HG03457 (cell line): ENCODE results near the gene DAB1.

Experiments
- ATAC-seq: cut with Tn5 transposase; IDR thresholded peaks from one replicate; pipeline ENCODE4 v1.9.1; 2021; ENCODE audit warnings: moderate number of reproducible peaks; ENCODE audit not compliant: unreplicated experiment

Gene DAB1

DNA sequence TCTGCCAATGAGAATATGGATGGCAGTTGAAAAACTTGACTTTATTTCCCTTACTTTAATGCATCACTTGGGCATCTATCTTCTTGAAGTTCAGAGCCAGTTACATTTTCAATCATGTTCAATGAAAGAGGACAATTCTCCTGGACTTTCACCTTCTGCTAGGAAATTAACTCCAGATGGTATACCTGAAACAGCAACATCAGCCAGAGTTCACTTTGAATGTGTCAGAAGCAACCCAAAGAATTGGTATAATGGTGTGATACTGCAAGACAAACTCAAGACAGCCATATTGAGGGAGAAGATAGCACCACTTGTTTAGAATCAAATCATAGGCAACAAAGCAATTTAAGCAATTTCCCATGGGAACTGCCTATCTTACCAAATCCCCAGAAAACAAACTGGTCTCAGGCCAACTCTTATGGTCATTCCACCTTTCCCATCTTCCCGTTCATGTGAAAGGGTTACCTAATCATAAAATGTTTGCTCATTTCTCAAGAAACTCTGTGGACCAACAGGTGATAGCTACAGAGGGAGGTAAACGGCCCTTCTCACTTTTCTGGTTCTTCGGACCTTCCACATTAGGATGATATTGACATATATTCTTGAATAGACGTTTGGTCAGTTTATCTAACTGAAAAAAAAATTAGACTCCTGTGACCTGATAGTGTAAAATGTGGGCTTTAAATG lies 428.3 kb downstream of the DAB1 start:
- no peak for ATAC-seq

DNA sequence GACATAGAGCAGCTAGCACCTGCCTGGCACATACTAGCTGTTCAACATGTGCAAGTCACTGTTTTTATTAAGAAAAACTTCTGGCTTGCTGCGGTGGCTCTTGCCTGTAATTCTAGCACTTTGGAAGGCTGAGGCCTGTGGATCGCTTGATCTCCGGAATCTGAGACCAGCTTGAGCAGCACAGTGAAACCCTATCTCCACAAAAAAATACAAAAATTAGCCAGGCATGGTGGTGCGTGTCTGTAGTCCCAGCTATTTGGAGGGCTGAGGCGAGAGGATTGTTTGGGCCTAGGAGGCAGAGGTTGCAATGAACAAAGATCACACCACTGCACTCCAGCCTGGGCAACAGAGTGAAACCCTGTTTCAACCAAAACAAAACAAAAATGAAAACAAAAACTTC lies 430.4 kb downstream of the DAB1 start:
- no peak for ATAC-seq

DNA sequence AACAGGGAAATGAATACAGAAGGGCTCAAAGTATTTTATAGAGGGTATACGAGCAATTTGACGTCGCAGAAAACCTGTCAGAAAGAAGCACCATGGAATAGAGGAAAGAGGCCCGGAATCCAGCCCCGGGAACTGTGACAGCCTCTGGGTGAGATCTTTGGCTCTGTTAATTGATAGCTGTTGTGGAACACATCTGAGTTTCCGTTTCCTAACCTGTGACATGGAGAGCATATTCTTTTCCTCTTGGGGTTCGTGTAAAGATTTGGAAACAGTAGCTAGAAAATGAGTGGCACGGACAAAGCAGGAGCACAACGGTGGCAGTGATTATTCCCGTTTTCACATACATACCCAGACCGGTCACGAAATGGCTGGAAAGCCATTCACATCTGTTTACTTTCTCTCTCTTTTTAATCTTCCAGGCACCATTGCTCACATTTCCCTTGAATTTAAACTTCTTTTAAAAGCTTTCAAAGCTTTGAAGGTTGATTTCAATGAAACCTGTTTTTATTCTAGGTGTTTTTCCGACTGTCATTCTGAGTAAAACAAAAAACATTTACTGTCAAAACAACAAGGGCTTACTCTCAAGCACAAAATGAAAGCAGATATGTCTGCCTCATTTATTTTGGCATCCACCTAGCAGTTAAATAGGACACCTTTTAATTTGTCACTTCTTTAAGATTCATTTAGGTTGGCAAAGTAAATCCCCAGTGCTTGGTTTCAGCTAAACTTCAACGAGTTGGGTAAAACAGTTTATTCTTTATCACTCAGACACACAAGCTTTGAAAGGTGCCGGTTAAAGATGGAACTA lies 431.3 kb downstream of the DAB1 start:
- no peak for ATAC-seq

DNA sequence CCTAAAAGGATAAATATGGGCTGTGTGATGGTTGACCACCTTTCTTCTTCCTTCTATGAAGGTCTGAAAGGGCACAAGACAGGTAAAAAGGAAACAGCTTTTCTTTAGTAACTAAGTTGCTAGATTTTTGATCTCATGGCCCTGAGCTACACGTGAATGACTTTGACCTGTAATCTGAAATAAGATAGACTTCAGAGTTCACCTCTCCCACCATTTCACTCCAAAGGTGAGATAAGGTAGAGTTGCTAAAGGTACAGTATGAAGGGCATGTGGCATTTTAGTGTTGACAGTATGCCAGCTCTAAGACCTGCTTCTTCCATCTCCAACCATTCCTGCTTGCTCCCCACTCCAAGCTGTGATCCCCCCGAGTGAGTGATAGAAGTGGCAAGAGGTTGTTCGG lies 432.3 kb downstream of the DAB1 start:
- no peak for ATAC-seq

DNA sequence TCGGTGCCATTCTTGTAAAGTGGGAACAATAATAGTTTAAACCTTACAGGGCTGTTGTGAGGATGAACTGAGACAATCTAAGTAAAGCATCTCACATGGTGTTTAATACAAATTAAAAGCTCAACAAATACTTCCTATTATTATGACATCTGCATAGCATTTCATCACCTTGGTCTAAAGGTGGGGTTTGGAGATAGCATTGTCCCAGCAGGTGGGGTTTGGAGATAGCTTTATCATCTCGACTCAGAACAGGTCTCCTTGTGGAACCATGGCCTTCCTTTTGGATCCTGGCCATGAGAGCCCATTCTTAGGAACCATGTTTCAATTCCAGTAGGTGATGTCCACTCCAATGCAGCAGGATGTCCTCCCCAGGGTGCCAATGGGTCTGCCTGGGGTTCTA lies 437.5 kb downstream of the DAB1 start:
- no peak for ATAC-seq

DNA sequence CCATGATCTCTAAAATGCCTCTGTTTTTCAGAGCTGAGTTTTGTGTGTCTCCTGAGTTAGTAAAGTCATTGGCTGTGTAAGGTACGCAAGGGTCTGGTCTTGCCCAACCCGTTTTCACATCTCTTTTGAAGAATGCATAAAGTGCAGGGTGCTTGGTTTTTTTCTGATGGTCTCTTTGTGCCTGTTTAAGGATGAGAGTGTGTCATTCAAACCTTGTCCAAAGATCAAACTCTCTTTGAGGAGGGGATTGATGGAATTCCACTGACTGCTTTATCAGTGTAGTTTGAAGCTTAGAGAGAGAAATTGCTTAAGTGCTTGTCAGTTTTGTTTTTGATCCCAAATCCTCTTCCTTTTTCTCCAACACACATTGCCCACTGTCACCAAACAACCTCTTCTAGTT lies 438.0 kb downstream of the DAB1 start:
- no peak for ATAC-seq

DNA sequence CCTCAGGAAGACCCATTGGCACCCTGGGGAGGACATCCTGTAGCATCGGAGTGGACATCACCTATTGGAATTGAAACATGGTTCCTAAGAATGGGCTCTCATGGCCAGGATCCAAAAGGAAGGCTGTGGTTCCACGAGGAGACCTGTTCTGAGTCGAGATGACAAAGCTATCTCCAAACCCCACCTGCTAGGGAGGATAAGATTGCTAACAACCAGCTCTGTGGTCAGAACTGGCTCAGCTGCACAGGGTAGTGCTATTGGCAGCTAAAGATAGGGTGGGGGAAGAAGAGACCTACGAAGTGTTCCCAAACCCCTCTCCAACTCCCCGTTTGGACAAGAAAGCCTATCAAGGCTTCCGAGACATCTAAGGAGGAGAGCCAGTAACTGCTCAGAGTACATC lies 440.4 kb downstream of the DAB1 start:
- no peak for ATAC-seq

DNA sequence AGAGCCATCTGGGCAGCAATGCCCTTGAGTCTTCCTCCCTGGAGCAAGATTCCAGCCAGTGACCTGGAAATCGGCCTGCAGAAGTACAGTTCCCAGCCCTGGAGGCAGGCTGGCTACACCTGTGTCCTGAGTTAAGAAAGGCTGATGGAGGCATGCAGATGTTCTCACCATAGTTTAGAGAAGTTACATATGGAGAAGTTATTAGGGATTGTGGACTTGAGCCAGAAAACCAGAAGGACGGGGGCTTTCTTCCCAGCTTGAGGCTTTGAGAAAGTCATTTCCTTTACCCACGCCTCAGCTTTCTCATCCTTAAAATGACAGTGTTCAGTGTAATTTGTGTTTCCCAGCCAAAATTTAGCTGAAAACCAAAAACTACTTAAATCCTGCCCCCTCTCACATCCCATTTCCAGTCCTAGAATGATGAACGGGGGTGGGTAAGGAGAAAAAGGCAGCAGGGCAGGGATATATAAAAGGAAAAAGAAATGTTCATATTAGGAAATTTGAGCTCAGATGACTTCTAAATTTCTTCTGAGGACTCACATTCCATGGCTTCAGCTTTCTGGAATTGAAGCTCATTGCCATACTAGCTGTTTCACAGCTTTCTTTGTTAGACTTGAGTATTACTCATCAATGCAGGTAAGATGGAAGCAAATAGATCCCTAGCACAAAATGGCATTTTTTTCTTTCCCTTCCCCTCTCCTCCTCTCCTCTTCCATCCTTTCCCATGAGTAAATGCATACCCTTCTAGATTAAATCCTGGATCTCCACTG lies 443.7 kb downstream of the DAB1 start:
- ATAC-seq = no peak

DNA sequence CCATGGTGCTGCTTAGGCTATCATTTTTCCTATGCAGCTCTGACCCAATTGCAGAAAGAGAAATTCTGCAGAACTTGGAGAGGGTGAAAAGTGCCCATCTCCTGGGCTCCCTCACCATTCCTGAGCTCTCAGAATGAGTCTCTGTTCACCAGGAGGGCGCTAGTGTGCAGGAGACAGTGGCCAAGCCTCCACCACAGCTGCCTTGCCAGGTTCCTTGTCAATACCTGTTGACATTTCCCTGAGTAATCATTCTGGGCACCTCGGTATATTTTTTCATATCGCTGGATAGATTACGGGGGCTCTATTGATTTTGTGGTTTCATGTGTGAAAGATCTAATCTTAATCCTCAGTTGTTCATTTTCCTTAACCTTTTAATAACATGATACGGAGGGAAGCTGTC lies 445.0 kb downstream of the DAB1 start:
- no peak for ATAC-seq

DNA sequence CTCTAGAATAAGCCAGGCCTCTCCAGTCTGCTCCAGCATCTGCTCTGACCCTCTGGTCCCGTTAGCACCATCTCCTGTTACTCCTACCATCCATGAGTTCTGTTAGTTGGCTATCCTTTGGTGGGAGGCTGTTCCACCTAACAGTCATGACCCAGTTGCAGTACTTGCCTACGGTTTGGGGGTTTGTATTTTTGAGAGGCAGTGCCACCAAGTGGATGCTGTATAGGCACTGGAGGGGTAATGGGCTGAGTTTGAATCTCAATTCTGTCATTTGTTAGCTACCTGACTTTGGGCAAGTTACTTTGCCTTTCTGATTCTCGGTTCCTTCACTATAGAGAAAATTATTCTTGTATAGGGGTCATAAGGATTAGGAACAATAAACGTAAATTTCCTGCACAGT lies 445.9 kb downstream of the DAB1 start:
- no peak for ATAC-seq

DNA sequence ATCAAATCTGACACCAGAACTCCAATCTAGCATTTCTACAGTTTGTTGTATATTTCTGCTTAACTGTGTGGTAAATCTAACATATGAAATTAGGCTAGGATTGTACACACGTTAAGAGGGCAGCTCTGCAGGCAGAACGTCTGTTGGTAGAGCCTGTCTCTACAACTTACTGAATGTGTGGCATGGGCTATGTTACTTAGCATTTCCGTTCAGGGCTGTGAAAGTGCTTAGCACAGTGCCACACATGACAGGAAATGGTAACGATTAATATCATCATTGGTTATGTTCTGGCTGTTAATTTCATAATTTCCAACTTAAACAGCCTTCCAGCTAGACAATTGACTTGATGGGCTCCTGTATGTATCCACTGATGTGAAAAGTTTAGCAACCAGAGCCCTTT lies 448.4 kb downstream of the DAB1 start:
- no peak for ATAC-seq

DNA sequence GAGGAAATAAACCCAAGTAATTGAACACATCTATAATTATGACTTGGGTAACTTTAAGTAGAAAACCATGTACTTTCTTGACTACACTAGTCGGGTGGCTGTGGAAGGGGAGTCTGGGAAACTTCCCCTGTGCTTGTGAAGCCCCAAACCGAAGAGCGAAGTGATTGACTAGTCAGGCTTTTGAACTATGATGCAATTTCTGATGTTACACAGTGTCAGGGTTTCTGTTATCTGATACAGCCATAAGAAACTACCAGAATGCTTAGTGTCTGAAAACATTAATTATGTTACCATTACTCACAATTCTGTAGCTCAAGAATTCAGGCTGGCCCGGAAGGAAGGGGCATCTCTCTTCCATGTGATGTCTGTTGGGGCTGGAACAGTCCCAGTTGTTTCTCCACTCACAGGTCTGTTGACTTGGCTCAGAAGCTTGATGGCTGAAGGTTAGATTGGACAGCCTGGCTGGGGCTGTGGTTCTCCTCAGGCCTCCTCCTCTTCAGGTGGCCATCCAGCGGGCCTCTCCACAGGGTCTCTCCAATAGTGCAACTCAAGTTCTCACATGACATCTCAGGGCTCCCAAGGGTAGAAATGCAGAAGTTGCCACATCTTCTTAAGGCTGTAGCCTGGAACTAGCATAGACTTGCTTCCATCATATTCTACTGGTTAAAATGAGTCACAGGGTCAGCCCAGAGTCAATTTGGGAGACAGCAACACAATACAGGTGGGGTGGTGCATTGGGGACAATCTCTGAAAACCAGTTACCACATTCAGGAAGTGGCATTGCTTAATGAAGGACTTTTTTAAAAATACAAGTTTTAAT lies 449.7 kb downstream of the DAB1 start:
- ATAC-seq = no peak

DNA sequence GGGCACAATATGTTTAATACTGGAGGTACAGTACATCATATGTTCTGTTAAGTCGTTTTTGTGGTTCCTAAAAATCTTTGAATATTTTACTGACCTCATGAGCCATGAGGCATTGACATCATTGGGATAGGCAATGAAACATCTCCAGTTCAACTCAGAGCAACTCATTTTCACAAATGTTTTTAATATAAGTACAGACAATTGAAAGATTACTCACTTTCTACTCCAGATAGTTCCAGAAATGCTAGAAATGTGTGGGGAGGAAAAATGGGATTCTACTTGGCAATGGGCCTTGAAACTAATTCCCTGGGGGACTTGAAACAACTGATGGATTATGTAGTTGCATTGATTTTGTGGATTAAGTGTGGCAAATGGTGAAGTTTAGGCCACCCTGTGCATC lies 450.9 kb downstream of the DAB1 start:
- ATAC-seq = no peak

DNA sequence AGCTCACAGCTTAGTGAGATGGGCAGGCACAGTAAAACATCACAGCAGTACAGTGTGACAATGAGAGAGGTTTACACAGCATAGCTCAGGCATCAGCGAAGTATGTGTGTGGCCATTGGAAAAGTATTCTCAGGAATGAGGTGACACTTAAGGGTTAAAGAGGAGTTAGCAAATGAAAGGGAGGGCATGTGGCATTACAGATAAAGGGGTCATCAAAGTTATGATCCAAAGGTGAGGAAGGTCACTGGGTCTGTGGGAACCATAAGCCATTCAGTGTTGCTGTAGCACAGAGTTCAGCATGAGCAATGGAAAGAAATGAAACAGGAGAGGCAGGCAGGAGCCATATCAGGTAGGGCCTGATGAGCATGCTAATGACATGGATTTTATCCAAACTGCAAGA lies 453.6 kb downstream of the DAB1 start:
- ATAC-seq = no peak

DNA sequence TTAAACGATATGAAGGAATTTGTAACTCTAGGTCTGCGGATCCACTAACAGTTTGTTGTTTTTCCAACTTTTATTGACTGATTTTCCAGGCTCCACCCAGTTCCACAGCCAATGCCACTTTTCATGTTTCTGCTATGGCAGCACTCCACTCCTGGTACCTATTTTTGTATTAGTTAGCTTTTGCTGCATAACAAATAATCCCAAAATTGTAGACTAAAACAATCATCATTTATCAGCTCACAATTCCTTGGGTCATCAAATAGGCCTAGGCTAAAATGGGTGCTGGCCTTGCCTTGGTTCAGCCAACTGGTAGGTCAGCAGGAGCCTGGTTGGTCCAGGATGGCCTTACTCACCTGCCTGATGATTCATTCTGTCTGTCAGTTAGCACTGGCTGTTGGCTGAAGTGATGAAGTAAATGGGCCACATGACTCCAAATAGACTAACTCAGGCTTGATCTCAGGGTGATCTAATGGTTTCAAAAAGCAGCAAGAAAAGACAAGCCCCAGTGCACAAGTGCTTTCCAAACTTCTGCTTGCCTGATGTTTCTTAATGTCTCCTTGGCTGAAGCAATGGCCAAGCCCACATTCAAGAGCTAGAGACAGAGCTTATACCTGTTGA lies 454.9 kb downstream of the DAB1 start:
- no peak for ATAC-seq

DNA sequence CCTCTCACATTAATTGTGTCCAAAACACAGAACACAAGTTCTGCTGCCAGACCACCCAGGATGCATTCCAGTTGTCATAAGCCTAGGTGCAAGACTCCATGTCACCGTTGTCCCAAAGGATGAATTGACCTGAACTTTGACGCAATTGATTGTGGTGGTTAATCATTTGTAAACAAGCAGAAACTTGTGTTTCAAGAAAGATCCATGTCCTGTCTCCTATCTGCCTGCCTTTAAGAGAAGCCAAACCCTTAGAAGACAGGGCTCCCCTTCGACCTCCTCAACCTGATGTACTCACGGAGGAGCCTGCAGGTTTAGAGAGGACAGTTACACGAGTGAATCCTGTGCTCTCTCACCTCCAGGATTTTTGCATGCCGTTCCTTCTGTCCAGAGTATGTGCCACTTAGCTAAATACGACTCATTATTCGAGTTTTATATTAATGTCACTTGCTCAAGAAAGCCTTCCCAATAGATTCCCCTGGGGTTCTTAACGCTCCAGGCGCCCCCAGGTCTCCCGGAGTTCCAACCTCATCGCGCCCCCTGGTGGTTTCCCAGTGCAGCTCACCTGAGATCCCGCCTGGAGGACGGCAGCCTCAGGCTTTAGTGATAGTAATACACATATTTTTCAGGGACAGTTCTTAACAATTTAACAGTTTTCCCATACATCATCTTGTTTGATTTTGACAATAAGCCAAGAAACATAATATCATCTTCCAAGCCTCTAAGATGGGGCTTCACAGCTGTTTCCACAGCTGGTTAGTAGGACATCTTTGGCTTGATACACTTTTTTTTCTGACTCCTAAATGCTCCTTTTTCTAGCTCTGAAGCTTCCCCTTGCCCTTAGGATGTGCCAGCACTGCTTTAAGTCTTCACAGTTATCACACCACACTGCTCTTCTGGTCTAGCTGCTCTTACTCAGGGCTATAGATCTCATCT lies 455.7 kb downstream of the DAB1 start:
- ATAC-seq = no peak

DNA sequence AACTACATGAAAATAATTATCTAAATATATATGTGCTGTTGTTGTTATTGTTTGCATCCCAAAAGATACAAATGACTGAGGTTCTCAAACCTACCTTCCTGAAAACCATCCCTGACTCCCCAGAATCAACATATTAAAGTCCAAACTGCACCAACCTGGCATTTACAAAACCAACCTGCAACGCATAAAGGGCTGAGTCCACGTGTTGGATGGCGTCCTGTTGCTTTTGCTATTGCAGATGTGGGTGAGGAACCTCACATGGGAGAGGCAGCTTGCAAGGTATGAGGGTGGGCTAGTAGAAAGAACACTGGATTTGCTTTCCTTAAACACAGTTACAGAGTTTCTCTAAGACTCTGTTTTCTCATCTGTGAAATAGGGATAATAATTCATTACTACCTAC lies 456.5 kb downstream of the DAB1 start:
- ATAC-seq = no peak

DNA sequence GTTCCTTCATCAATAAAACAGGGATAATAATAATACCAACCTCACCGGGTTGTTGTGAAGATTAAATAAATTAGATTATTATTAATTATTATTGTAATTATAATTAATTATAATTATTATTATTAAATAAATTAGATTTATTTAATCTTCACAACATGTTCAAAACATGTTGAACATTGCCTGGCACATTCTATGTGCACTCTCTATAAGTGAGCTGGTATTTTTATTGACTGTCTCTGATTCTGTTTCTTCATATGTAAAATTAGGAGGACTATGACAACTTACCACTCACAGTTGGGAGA lies 457.2 kb downstream of the DAB1 start:
- ATAC-seq = no peak

DNA sequence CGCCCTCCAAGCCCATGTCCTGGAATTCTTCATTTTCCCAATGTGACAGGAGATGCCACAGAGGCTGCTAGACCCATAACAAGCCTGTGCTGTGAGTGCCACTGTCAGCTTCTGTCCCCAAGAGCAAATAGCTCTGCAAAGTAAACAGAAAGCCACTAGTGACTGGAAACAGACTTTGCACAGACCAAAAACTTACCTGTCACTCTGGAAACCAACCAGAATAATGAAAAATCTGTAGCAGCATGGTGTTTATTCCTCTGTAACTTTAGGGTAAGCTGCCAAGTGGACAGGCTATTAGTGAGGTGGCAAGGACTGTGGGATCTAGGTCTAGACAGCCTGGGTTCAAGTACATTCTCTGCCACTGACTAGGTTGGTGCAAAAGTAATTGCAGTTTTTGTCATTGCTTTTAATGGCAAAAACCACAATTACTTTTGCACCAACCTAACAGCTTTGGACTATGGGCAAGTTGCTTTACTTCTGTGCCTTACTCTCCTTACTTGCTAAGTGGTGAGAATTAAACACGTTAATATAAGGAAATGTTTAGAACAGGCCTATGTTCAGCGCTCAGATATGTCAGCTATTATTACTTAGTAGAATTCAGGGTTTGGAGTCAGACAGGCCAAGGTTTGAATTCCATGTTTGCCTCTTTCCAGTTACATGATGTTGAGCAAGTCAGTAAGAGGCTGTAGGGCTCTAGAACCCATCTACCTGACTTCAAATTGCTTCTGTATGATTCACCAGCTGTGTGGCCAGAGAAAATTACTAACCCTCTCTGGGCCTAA lies 457.8 kb downstream of the DAB1 start, which contains the start of gene C8B:
TSS of gene C8B (minus strand) at position 100 of the 782 bp plus-strand sequence. CDS start at position 33, 67 bp downstream.
- ATAC-seq = no peak
